Glomerular endothelial cell (primary cell): ENCODE measurements around the gene EPHB1. TPM values are rescaled to one million over a fixed set of nuclear protein-coding genes. Genes with fewer than 3 reads are reported as not detected.
"Not testable (repeated sequence)": the region's sequence is repeated elsewhere in the genome, so short reads cannot be mapped to it uniquely, and the experiment has no call there.

Experiments
- DNase-seq: peaks from one replicate; pipeline ENCODE4 v3.0.0-alpha.2; 2011; ENCODE audit warnings: low read depth, low spot score; ENCODE audit errors: extremely low read depth
- total RNA-seq: library from RNA; depleted of rRNA; stranded (reverse); fragments of >200 nt; gene quantifications from 2 replicates; pipeline ENCODE4 v1.2.3, GENCODE V29; 2015

EPHB1 gene
- total RNA-seq, 1 donor from 2014 or later = 25.7 TPM

DNA sequence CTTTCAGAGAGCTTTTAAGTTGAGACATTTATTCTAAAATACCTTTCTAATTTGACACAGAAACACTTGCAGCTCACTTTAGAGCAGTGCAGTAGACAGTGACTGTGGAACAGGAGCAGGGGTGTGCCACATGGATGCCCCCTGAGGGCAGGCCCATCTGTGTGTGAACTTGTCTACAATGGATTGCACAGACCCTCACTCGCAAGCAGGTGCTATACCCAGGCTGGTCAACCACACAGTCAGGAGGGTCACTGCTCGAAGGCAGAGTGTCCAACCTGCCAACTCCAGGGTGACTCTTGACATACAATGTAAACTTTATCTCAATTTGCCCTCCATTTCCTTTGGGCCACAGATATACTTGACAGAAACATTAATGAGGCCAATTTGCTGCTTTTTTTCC, 437.2 kb downstream of the EPHB1 start:
- DNase-seq = no peak

DNA sequence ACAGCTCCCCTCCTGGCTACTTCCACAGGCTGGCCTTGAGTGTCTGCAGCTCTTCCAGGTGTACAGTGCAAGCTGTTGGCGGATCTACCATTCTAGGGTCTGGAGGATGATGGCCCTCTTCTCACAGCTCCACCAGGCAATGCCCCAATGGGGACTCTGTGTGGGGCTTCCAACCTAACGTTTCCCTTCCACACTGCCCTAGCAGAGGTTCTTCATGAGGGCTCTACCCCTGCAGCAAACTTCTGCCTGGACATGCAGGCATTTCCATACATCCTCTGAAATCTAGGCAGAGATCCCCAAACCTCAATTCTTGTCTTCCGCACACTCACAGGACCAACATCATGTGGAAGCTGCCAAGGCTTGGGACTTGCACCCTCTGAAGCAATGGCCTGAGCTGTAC, 438.4 kb downstream of the EPHB1 start:
- not testable (repeated sequence) for DNase-seq

DNA sequence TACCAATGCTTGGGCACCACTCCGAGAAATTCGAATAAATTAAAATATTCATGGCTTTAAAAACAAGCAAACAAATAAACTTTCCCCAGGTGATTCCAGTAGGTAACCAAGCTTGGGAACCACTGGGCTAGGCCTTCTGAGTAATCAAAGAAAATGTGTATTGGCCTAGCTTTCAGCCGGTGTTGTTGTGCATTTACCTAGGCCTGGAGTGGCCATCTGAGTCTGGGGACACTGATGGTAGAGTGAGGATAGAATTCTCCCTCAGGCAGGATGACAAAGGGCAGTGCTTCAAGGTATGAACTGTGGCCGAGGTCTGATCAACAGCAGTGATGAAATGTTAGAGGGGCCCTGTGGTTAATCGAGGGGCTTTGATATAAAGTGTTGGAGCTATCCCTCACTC, 440.5 kb downstream of the EPHB1 start:
- DNase-seq = no peak

DNA sequence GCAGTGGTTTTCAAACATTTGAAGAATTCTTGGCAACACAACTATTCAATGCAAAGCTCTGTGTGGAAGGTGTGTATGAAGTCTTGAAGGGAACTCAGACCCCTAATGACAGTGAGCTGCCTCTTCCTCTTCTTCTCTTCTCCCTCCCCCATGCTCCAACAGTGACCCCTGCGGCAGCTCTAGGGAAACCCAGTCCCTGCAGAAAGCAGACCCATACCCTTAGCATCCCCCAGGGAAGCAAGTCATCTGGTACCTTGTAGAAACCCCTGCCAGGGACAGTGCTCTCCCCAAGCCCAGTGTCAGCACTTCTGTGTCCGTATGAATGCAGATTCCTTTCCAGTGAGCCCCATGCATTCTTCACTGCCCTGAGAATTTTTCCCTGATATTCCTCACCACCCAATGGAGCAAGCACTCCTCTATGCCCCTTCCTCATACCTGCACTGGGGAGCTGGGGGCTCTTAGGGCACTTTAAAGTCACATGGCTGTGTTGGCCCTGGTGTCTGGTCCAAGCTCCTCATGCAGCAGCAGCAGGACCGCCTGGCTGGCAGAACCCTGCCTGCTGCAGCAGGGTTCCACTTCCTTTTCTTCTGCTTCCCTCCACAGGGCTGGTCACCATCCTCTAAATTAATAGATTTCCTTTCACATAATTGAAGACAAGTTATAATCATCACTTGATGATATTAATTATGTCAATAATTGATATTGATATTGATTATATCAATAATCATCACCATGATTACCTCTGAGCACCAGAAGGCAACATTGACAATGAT, 442.5 kb downstream of the EPHB1 start:
- DNase-seq = no peak

DNA sequence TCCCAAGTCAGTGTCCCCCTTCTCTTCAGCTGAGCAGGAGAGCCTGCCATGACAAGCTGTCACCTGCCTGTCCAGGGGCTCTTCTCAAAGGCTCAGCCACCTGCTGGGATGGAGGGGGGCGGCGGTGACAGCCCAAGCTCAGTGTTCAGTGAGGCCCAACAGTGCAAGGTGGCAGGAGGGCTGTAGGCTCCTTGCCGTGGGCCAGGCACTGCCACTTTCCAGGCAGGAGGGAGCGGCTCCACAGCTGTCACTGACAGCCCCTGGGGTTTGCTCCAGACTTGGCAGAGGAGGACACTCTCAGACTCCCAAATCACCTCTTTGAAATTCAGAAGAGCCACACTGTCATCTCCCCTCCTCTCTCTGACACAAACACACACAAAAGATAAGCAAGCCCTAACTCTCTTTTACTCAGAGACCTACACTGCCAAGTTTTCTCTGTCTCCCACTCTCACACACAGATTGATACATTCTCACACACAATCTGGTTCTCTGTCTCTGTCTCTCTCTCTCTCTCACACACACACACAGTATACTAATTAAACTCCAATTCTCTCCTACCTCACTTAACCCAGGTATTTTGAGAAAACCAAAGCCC, 443.3 kb downstream of the EPHB1 start:
- no peak for DNase-seq

DNA sequence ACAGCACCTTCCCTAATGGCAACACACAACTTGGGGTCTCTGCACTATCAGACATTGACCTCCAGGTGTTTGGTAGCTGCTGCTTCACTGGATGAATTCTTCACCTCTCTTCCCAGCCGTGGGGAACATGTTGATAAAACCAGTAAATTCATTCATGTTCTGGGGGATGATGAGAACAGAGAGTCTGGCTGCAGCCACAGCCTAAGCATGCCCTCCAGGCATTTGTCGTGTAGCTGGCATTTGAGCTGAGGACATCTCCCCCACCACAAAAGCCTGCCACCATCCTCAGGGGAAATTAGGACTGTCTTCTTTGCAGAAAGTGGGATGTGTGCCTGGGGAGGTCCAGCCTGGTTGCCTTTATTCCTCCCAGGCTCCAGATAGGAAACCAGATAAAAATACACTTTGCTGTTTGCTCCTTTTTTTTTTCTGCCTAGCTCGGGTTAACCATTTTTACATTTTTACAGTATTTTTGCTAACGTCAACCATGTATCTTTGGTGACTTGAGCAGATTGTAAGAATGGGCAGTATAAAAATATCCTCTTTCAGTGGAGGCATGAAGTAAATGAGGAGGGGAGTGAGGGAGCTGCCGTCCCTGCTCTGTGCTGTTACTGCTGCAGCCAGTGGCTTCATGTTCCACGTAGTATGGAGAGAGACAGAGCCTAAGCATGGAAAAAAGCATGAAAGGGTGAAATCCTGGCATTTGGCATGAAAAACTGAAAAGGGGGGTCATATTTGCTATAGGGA, 444.0 kb downstream of the EPHB1 start:
- DNase-seq = no peak

DNA sequence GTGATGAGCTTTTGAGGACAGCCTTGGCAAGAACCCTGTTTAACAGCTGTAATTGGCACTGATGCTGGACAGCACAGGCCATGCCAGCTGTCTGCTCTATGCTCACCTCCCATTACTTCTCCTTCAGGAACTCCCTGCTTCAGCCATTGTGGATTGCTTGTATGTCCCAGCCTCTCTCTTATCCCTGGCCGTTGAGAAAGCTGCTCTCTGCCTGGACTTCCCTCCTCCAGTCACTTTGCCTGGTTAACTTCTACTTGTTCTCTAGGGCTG, 444.5 kb downstream of the EPHB1 start:
- no peak for DNase-seq

DNA sequence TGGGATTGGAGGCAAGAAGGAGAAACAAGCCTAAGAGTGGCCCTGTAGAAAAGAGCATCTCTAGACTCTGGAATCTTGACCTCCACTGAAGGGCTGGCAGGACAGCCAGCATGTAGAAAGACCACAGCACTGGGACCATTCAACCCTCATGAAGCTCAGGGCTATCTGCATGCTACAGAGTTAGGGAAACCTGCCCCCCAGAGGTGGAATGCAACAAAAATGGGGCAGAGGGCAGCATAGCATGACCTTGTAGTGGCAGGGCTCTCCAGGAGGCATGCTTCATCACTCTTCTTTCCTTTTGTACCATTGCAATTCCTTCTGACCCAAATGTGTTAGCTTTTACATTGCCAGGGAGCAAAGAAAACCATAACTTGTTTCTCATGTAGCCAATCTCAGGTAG, 445.4 kb downstream of the EPHB1 start:
- no peak for DNase-seq

DNA sequence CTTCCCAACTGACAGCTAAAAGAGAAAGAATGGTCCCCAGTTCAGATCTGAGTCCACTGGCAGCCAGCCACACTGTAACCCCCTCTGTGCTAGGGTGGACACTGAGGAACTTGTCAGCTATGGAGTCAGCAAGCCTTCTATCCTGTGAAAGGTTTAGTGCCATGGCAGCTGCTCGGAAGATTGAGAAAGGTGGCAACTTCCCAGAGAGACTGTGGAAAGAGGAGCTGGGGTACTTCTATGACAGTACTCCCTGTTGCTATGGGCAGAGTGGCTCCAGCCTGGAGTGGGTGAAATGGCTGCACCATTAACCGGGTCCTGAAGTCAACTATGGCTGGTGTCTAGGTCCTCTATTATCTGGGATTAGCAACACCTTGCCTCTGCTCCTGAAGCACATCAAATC, 447.2 kb downstream of the EPHB1 start:
- no peak for DNase-seq

DNA sequence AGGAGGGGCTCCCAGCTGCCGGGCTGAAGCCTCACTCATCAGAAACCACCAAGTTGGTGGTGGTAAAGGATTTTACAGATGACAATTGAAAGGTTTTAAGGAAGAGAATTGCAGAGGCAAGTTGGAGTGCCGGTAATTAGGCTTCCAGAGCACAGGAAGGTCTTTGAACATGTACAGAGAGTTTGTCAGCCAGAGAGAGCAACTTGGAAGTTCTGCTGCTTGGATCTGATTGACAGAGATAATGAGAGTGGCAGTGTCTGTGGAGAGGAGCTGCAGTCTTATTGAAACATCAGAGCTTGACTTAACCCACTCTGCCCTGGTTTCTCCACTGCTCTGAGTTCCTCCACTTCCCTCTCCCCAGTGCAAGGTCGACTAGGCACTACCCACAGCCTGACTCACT, 448.6 kb downstream of the EPHB1 start:
- no peak for DNase-seq

DNA sequence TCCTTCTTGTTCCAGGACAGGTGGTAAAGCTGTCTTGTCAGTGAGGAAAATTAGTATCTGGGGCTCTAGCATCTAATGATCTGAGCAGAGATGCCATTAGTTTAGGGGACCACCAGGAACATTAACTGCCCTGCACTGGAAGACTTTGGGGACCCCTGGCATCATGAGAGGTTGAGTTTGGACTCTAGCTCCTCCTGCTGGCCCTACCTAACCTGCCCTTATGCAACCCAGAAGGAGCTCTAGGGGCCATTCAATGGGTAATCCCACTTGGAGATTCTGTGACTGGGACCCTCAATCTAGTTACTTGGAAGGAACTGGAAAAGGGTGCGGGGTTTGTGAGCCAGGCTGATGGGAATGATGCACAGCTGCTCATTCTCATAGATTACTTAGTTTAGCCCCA, 451.0 kb downstream of the EPHB1 start:
- no peak for DNase-seq

DNA sequence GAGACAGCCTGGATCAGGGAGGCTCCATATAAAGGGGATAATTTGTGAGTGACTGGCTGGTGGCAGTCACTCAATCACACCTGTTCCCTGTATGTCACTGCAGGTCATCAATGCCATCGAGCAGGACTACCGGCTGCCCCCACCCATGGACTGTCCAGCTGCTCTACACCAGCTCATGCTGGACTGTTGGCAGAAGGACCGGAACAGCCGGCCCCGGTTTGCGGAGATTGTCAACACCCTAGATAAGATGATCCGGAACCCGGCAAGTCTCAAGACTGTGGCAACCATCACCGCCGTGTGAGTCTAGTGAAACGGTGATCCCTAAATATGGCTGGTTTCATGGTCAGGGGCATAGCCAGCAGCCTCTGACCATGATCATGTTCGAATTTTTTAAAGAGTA, 453.2 kb downstream of the EPHB1 start:
- DNase-seq = no peak

DNA sequence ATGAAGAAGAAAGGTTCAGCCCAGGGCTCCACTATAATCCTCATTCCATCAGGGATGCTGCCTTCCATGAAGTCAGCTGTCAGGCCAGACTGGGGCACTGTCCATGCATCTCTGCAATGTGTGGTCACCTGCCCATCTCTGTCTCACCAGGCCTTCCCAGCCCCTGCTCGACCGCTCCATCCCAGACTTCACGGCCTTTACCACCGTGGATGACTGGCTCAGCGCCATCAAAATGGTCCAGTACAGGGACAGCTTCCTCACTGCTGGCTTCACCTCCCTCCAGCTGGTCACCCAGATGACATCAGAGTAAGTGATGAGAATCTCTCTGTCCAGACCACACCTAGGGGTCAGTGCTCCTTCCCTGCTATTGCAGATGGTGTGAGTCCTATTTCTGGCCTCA, 454.1 kb downstream of the EPHB1 start:
- no peak for DNase-seq

DNA sequence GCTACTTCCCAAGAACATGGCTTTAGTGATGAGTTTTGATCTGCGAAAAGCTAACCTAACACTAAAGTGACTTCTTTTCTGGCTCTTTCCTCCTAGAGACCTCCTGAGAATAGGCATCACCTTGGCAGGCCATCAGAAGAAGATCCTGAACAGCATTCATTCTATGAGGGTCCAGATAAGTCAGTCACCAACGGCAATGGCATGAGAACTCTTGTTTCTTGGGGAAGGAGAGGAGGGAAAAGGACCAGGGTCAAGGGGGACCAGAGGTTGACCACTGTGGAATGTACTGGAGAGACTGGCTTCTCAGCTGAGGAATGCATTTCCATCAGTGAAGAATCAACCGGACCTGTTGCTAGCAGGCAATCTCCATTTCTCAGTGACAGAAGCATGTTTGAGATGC, 463.9 kb downstream of the EPHB1 start:
- no peak for DNase-seq

DNA sequence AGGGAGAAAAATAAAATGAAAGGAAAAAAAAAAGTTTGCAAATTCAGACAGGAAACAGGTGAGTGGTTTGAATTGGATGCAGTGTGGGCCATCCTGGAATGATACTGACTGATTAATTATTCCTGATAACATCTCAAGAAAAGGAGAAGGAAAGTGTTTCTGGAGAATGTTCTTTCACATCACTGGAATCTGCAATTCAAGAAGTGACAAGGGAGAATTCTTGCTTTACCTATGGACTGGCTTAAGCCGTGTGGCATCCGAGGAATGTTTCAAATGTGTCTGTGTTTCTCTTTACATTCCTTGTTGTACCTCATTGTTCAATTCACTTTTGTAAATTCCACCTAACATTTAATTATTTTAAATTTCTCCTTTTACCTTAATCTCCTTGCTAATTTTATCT, 465.0 kb downstream of the EPHB1 start:
- DNase-seq = no peak

DNA sequence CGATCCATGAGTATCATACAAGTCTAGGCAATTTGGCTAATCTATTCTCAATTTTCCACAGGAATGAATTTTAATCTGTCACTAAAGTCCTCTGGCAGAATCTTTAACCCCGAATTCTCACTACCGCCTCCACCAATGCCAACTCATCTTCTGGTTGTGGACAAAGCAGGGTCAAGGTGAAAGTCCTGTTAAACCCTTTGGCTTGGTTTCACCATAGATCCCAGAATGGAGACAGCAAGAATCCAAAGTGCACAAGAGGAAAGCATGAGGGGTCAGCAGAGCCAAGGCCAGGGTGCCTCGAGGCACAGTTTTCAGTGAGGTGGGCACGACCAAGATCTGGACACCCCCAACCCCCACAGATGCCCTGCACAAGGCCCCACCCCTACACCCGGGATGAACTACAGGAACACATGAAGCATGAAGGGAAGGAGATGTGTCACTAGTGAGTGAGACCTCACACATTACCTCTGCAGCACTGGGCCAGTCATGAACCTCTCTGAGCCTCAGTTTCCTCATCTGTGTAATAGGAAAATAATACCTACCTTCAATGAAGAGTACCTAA, 466.2 kb downstream of the EPHB1 start:
- DNase-seq = no peak

DNA sequence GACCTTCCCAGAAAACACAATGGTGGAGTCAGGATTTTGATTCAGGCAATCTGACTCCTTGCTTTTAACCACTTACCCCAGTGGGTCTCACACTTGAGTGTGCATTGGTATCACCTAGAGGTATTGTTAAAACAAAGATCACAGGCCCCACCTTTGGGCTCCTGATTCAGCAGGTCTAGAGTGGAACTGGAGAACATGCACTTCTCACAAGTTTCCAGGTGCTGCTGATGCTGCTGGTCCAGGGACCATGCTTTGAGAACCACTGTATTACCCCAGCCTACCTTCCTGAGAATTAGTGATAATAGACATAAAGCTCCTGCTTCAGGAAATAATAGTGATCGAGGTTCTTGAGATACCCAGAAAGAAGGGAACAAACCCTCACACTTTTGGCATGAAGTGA, 466.9 kb downstream of the EPHB1 start:
- no peak for DNase-seq

DNA sequence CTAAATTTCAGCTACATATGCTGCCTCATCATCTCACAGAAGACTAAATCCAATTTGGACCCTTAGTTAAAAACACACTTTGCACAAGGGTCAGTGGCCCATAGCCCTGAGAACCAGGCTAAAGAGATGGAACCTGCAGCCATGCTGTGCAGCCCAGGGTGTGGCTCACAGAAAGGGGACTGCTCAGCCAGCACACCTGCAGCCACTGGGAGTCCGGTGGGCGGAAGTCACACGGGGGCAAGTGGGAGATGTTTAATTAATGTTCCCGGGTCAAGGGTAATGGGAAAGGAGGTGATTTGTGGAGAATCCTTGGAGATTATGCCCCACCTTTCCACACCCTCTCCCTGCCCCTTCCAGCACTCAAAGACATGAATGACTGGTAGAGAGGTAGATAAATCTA, 467.4 kb downstream of the EPHB1 start:
- no peak for DNase-seq

DNA sequence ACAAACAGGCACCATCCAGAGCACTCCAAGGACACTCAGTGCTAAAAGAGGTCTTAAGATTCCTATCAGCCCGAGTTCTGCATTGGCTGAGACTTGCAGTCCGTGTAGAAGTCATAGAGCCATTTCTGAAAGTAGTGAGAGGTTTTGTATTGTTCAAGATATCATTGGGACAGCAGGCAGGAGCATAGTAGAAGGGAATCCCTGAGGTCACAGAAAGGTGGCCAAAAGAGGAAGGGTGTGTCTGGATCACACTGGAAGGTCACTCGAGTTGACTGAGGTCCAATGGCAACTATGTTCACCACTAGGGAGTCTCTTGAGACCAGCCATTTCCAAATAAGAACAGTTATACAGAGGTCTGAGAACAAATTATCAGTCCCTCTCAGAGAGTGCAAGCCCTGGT, 468.3 kb downstream of the EPHB1 start:
- no peak for DNase-seq

DNA sequence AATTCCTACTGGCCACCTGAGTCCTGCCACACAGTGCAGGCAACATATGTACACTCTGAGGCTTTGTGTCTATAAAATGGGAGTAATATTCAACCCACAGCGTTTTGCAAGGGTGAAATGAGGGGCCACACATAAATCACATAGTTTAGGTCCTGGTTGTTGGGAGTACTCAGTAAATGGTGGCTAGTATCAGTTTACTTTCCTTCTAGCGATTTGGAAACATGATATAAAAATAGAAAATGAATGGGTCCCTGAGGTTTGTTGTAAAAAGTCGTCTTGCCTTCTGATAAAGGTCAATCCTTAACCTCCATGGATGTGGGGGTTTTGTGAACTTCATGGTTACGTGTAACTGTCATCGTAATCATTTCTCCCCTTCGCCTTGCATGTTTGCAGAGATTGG, 472.4 kb downstream of the EPHB1 start:
- DNase-seq = no peak

DNA sequence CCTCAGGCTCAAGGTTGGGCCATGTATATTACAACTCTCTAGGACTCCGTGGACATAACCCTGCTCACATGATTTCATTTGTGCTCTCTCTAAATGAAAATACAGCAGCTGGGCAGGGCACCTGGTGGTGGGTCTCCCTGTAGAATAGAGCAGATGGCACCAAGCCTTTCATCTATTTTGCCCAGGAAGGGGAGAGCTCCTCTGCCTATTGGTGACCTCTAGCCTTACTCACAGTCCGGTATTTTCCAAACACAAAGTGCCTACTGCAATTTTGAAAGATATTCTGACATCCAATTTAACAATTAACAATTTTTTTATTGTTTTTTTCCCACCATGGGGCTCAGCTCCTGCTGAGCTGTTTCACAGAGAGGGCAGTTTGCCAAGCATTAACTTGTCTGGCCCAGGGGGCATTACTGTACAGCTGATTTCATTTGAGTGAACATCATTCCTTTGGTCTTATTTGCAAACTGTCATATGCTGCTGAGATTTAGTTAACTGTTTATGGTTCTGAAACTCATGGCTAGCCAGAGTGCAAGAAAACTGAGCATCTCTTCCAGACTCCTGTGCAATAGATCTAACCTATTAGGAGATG, 474.0 kb downstream of the EPHB1 start:
- no peak for DNase-seq
